HS-27A (cell line): ENCODE measurements around the gene MGAT5.

Experiments used
- DNase-seq: peaks from one replicate; pipeline ENCODE4 v3.0.0-alpha.2; 2012; ENCODE audit warnings: low read depth, missing footprints

Gene MGAT5

GRCh38 chr2:134449751-134450513 is 196.1 kb downstream of the MGAT5 start:
- DNase-seq = no peak

GRCh38 chr2:134451347-134451630 is 197.4 kb downstream of the MGAT5 start:
- DNase-seq = no peak

DNA sequence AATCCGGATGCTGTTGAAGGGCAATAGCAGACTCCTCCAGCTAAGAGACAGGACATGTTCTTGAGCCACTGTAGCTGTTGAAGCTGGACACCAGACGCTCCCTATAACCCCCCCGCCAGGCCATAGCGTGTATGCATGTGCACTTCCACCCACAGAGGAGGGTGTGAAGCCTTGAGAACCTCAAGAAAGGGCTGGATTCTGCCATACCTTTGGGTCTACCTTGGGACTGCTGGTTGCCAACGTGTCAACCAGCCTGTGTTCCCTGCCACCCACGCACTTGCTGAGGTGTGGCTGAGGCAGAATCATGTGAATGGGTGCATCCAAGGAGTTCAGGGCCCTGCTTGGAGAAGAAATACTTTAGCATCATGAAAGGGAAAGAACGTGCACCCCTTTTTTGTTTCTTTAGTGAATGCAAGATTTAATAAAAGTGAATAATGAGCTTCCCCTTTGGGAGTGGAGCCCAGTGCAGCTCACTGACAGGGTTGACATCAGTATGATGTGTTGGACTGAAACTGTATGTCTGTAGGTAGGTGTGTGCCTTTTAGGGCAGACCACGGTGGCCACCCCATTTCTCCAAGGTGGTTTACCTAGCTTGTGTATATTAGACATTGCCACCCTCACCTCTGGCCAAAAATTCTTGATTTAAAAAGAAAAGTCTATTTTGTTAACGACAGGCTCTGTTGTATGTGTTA is 198.3 kb downstream of the MGAT5 start:
- DNase-seq = no peak

GRCh38 chr2:134453476-134453875 is 199.6 kb downstream of the MGAT5 start:
- no peak for DNase-seq

DNA sequence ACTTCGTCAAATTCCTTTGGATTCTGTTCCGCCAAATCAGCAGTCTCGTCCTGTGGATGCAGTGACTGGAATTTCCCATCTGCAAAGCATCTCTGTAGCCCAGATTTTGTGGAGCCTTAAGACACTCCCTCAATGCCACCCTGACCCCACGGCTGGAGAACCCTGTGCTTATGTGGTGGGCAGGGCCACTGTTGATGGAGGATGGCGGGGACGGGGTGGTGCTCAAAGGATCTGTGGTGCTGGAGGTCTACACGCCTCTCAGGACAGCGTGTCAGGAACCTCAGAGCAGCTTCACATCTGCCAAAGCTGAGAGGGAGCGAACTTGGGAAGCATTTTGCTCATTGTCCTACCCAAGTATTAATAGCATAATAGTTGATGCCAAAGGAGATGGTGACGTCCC is 200.1 kb downstream of the MGAT5 start:
- no peak for DNase-seq

- no peak for DNase-seq
These were observed 200.6 kb downstream of the MGAT5 start for GRCh38 chr2:134454426-134454825.

DNA sequence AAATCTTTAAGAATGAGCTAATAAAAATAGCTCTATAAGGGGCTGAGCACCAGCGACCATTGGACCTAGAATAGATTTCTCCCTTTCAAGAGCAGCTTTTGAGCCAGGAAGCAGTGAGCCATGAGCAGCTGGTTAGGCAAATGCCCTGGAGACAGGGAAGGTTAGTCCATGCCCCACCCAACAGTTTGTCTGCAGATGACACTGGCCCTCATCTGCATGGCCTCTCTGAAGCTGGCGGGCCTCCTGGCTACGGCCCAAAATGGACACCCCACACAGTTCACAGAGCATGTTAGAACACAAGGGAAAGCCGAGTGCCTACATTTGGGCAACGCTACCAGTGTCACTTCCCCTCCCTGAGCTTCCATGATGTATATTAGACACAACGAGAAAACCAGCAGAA is 201.1 kb downstream of the MGAT5 start:
- no peak for DNase-seq

DNA sequence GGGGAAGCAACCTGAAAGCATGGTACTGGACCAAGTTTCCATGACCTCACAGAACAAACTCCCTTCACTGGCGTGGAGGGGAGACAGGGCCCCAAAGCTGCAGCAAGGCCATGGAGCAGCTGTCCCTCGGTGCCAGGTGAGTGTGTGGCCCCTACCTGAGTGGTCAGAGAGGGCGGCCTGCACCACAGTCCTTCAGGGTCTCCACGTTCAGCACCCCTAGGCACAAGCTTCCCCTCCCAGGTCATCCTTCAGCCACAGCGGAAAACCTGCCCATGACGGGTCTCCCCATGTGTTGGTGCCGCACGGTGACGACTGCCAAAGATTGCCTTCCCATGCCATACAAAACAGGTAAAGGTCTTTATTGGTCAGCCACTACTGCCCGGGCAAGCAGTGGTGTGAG is 201.6 kb downstream of the MGAT5 start:
- DNase-seq = no peak

DNA sequence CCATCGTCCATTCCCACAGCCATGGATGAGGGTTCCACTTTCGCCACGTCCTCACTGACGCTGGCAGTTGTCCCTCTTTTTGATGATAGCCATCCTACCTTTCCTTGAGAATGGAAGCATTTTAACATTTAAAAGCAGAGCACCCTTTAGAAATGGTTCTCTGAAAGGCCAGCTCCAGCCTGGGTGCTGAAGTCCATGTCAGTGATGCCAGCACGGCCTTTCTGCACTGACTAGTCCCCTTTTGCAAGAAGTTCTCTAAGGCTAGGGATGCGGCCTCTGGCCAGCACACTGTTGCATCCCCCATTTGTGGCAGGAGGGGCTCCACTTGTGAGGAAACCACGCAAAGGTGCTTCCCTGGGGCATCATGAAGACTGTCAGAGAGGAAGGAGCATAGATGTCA is 203.5 kb downstream of the MGAT5 start:
- no peak for DNase-seq

DNA sequence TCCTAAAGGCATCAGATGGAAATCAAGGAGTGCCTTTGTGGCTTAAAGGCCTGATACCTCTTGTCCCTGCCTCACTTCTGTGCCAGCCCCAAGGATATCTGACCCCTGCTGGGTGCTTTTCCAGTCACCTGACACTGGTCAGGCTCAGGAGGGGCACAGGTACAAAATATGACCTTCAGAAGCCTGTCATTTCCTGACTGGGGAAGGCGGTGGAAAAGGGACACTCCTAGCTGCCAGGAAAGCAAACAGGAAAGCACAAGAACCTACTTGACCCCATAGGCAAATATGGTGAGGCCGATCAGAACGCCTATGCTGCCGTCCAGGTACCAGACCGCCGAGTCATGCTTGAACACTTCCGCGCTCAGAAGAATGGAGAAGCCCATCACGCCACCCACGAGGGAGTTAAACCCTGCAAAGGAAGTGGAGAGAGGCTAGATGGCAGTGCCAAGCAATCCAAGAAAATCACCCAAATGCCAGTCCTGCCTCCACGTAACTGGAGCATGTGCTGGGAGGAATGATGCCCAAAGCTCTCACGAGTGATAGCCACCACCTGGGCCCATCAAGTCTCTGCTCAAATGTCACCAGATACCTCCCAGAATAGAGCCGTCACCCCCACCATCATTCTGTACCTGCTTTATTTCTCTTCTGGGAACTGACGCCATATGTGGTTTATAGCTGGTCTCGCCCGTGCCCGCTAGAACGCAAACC is 204.0 kb downstream of the MGAT5 start:
- DNase-seq = no peak

- no peak for DNase-seq
These were observed 204.6 kb downstream of the MGAT5 start for GRCh38 chr2:134458473-134458853.

GRCh38 chr2:134458950-134459349 is 205.1 kb downstream of the MGAT5 start:
- DNase-seq = no peak

- no peak for DNase-seq
These were observed 206.0 kb downstream of the MGAT5 start for GRCh38 chr2:134459706-134460406.

DNA sequence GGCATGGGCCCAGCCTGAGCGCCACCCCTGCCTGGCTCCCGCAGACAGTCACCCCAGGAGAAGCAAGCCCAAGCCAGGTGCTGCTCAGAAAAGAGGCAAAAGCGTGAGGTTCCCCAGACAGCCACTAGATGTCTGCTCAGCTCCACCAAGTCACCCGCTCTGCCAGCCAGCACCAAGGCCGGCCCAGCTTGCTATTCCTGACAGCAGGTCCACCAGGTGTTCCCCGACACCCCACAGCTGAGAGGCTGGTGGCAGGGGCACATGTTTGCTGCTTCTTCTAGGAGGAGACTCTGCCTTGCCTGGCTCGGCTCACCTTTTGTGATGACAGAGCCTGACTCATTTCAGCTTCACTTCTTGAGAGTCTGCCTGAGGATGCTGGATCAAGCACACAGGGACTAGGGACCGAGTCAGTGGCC is 206.7 kb downstream of the MGAT5 start:
- DNase-seq = no peak

DNA sequence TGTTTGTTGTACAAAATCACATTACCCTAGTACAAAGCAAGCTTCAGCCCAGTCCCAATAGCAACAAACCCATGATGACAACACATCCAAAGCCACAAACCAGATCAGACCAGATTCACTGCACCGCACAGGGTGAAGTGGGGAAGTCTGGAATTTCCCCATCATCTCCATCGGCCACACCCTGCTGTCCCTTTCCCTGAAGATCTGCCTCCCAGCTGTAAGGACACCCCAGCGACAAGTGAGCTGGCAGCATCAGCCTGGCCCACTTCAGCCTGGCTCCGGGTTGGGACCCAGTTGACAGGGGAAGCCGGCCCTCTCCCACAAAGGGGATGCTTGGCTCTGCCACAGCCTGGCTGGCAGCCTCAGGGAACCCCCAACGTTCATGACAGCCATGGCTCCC is 207.6 kb downstream of the MGAT5 start:
- no peak for DNase-seq

DNA sequence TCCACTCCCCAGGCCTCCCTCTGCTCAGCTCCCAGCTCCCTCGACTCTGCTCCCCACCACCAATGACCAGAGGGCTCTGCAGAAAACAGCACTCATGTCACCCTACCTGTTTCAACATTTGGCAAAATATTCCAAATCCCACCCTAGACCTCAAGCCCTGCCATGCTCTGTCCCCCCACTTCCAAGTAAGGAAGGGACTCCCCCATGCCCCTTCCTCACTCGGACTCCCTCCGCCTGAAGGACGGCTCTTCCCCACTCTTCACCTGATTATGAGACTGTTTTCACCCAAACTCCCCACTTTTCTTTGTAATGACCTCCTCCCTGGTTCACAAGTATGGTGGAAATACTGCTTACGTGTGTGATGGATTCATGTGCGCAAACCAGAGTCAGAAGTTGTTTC is 208.4 kb downstream of the MGAT5 start:
- DNase-seq = no peak

DNA sequence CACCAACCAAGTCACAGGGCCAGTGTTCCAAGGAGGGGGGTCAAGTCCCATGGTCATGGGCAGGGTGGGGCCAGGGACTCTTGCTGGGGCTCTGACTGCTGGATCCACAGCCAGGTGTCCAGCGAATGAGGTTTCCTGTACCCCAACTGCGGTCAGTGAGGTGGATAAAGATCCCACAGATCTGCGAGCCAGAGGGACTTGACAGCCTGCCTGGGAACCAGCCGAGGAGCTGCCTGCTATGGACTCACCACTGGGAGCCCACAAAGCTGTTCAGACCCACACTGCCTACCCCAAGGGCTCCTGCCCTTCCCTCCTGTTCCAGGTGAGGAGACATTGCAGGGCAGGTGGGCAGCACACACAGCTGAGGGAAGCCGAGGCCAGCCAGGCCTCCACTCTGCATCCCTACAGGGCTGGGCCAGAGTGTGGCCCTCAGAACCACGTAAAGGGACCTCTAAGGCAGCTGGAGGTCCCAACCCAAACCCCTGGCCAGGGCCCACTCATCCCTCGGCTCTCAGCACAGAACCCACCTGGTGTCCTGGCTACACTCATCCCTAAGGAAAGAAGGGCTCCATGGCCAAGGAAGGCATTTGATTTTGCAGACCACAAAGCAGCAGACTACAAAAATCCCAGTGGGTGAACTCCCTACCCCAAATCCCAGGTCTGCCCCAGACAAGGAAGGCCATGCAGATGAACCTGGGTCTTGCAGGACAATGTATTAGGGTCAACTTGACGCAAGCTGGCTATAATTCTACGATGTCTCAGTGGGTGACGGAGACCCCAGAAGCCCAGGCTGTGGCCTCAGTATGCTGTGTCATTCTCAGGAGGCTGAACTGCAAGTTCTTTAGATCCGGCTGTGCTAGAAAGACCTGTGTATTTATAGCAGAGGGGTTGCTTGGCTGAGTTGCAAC is 209.2 kb downstream of the MGAT5 start:
- DNase-seq = no peak

DNA sequence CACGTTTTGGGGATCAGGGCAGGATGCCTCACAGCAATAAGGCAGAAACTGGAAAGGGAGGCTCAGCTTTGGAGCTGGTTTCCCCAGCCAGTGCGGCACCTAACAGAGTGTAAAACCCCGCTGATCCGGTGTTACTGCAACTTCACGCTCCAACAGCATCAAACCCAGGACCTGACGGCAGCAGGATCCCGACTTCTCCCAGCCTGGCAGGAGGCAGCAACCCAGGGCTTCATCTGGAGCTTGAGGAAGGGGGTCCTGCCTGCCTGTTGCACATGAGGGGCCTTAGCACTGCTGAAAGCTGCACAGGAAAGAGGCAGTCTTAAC is 209.8 kb downstream of the MGAT5 start:
- DNase-seq = no peak

- no peak for DNase-seq
These were observed 211.6 kb downstream of the MGAT5 start for GRCh38 chr2:134465228-134466105.

- DNase-seq = no peak
These were observed 212.3 kb downstream of the MGAT5 start for GRCh38 chr2:134466141-134466540.

GRCh38 chr2:134468164-134468563 is 214.3 kb downstream of the MGAT5 start:
- DNase-seq = no peak
